SH-SY5Y (cell line): ENCODE measurements around the gene PGS1.

Source experiments
- GATA2 ChIP-seq: IDR thresholded peaks from 2 replicates; pipeline ENCODE4 v1.6.1; 2011; ENCODE audit warnings: mild to moderate bottlenecking, low read depth, low read length
- GATA3 ChIP-seq: IDR thresholded peaks from 2 replicates; pipeline ENCODE4 v1.6.1; 2011; ENCODE audit warnings: low read depth, mild to moderate bottlenecking, low read length, moderate library complexity

DNA sequence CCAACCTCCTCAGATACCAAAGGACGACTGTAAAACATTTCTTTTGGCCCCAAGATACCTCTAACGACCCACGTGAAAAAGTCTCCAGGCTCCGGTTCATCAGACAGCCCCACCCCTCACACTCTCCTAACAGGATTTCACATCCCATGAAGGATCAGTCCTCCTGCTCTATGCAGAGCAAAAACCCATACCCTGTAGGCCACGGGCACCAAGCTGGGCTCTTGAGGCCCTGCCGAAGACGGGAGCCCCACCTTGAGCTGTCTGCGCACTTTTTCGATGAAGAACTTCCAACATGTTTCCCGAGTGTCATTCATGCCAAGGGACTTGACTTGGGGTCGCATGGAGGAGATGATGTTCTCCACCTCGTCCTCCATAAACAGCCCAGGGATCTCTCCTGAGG is 89.9 kb downstream of the PGS1 start:
- TF ChIP-seq GATA3 (no peak), GATA2 (no peak)
